Peyer's patch (tissue), 4 donors: Measurements from ENCODE around the gene RUNX1. TPM values are rescaled to one million over a fixed set of nuclear protein-coding genes. Genes with fewer than 3 reads are reported as not detected.
A peak's percentile ranks its signal among the peaks of the same experiment; 100 is the strongest.

Experiments used
- DNase-seq, 3 donors: peaks; one replicate each; pipeline ENCODE4 v3.0.0-alpha.2; 2017 to 2019
- H3K27ac ChIP-seq, 4 donors: fragments of 200-600 bp; sonication (generic); one replicate each; pipeline ENCODE4 v1.5.1; 2016 to 2019
- H3K27me3 ChIP-seq, 2 donors: fragments of 200-600 bp; sonication (generic); one replicate each; pipeline ENCODE4 v1.5.1; 2019
- H3K36me3 ChIP-seq, 3 donors: fragments of 200-600 bp; sonication (generic); one replicate each; pipeline ENCODE4 v1.5.1; 2016 to 2019
- H3K4me1 ChIP-seq, 4 donors: fragments of 200-600 bp; sonication (generic); one replicate each; pipeline ENCODE4 v1.5.1; 2016 to 2019
- H3K4me3 ChIP-seq, 4 donors: fragments of 200-600 bp; sonication (generic); 1 replicate in 3 of 4; 2 replicates in 1 of 4; pipeline ENCODE4 v1.5.1; 2016 to 2019; ENCODE audit warnings: mild to moderate bottlenecking in 1 of 4
- H3K9me3 ChIP-seq, 4 donors: fragments of 200-600 bp; sonication (generic); one replicate each; pipeline ENCODE4 v1.5.1; 2016 to 2019; ENCODE audit warnings: mild to moderate bottlenecking in 1 of 4
- CTCF ChIP-seq, 6 experiments: fragments of 450-650 bp in 4 of 6; fragments of 200-600 bp in 2 of 6; sonication (generic) in 1 of 6; IDR thresholded peaks; one replicate each; pipeline ENCODE4 v1.5.1; 2017 to 2019; ENCODE audit warnings: antibody characterized with exemption in 6 of 6, mild to moderate bottlenecking in 3 of 6, moderate library complexity in 1 of 6
- POLR2A ChIP-seq, 2 donors: fragments of 450-650 bp; IDR thresholded peaks; one replicate each; pipeline ENCODE4 v1.5.1; 2017; ENCODE audit warnings: antibody characterized with exemption in 2 of 2, mild to moderate bottlenecking in 2 of 2, moderate library complexity in 2 of 2
- total RNA-seq, 4 donors: library from RNA; depleted of rRNA; stranded (reverse); fragments of >200 nt; gene quantifications; one replicate each; pipeline ENCODE4 v1.1.0, GENCODE V29; 2016

RUNX1 gene
- total RNA-seq, 4 donors from 2014 or later = 15.1 to 80.9 (median 24.1) TPM

GRCh38 chr21:34885125-34885524 is 164.0 kb downstream of the RUNX1 start:
- Histone ChIP-seq H3K27ac (peak overlapping the region; percentile 43 to 93 (median 90)), H3K27me3 (no peaks in the 10 kb centered on the region), H3K4me1 (peaks cover 0 to 8% (median under 1%) of the 10 kb centered on the region in 4 donors), H3K36me3 (no peaks in the 10 kb centered on the region), H3K4me3 (peak overlapping the region in 2 of 4 donors; percentile 83 to 93), H3K9me3 (no peaks in the 10 kb centered on the region)
- TF ChIP-seq POLR2A (IDR thresholded peaks at IDR 0.05) (no peak), CTCF (IDR thresholded peaks at IDR 0.05) (no peak)
- no peak for DNase-seq

- DNase-seq = no peak
- H3K9me3 ChIP-seq = no peaks in the 10 kb centered on the region
- no peak for TF ChIP-seq POLR2A (IDR thresholded peaks at IDR 0.05)
- no peak for TF ChIP-seq CTCF (IDR thresholded peaks at IDR 0.05)
- peak overlapping the region in 2 of 4 donors; percentile 83 to 93 for H3K4me3 ChIP-seq
- H3K4me1 ChIP-seq = peaks cover 0 to 8% (median 0%) of the 10 kb centered on the region in 4 donors
- H3K27ac ChIP-seq = peak overlapping the region in 3 of 4 donors; percentile 41 to 93 (median 43)
- no peaks in the 10 kb centered on the region for H3K36me3 ChIP-seq
- no peaks in the 10 kb centered on the region for H3K27me3 ChIP-seq
These were observed 164.7 kb downstream of the RUNX1 start for GRCh38 chr21:34884346-34884929.

GRCh38 chr21:34883491-34884271 is 165.4 kb downstream of the RUNX1 start:
- peaks cover 0 to 1% (median 0%) of the 10 kb centered on the region in 3 donors for H3K36me3 ChIP-seq
- peak overlapping the region in 2 of 4 donors; percentile 31 to 83 for H3K4me3 ChIP-seq
- H3K4me1 ChIP-seq = peaks cover 0 to 8% (median 0%) of the 10 kb centered on the region in 4 donors
- no peak for DNase-seq
- no peaks in the 10 kb centered on the region for H3K9me3 ChIP-seq
- no peaks in the 10 kb centered on the region for H3K27me3 ChIP-seq
- peak overlapping the region in 3 of 4 donors; percentile 40 to 93 (median 41) for H3K27ac ChIP-seq
- no peak for TF ChIP-seq CTCF (IDR thresholded peaks at IDR 0.05)
- no peak for TF ChIP-seq POLR2A (IDR thresholded peaks at IDR 0.05)

- H3K4me3 ChIP-seq = no peak overlapping the region
- peak overlapping the region in 2 of 4 donors; percentile 32 to 93 for H3K27ac ChIP-seq
- no peaks in the 10 kb centered on the region for H3K9me3 ChIP-seq
- TF ChIP-seq CTCF (IDR thresholded peaks at IDR 0.05) = no peak
- TF ChIP-seq POLR2A (IDR thresholded peaks at IDR 0.05) = no peak
- H3K4me1 ChIP-seq = peaks cover 0 to 3% (median 1%) of the 10 kb centered on the region in 4 donors
- H3K27me3 ChIP-seq = no peaks in the 10 kb centered on the region
- peaks cover 0 to 4% (median 0%) of the 10 kb centered on the region in 3 donors for H3K36me3 ChIP-seq
- no peak for DNase-seq
These were observed 166.4 kb downstream of the RUNX1 start for GRCh38 chr21:34882719-34883131.

- Histone ChIP-seq H3K4me1 (peaks cover 0 to 8% (median 0%) of the 10 kb centered on the region in 4 donors), H3K9me3 (no peaks in the 10 kb centered on the region), H3K4me3 (peak overlapping the region in 1 of 4 donors; percentile 11), H3K27ac (peak overlapping the region in 1 of 4 donors; percentile 93), H3K27me3 (no peaks in the 10 kb centered on the region), H3K36me3 (peaks cover 0 to 4% (median 0%) of the 10 kb centered on the region in 3 donors)
- no peak for DNase-seq
- no peak for TF ChIP-seq POLR2A (IDR thresholded peaks at IDR 0.05)
- TF ChIP-seq CTCF (IDR thresholded peaks at IDR 0.05) = no peak
These were observed 167.2 kb downstream of the RUNX1 start for GRCh38 chr21:34881839-34882371.
